ENCODE results near the gene FBXL5. TPM values are rescaled to one million over a fixed set of nuclear protein-coding genes. Genes with fewer than 3 reads are reported as not detected.

FBXL5 gene
- total and polyA plus RNA-seq, 9 of the 15 experiments (the other 6 are each of a cell fraction or from before 2014, with no cell fraction given), result 6.0 to 35.2 (median 22.1) TPM

- TF ChIP-seq MGA (IDR thresholded peaks at IDR 0.05), result no peak
Observed at GRCh38 chr4:15658781-15659180, 3.6 kb upstream of the FBXL5 start (continued).
